Retinal pigment epithelial cell (primary cell): Measurements from ENCODE around the gene SNAPC4.

ENCODE experiments used
- DNase-seq: peaks from one replicate; pipeline ENCODE4 v3.0.0-alpha.2; 2010; ENCODE audit warnings: low read depth
- H3K4me3 ChIP-seq: 2 replicates; pipeline ENCODE4 v1.5.1; 2011; ENCODE audit warnings: mild to moderate bottlenecking, low read length, control low read depth, moderate library complexity
- CTCF ChIP-seq: conservative IDR thresholded peaks from 2 replicates; pipeline ENCODE4 v1.5.1; 2011; ENCODE audit warnings: low read depth, low read length, control low read depth, inconsistent platforms

The SNAPC4 gene, protein sequence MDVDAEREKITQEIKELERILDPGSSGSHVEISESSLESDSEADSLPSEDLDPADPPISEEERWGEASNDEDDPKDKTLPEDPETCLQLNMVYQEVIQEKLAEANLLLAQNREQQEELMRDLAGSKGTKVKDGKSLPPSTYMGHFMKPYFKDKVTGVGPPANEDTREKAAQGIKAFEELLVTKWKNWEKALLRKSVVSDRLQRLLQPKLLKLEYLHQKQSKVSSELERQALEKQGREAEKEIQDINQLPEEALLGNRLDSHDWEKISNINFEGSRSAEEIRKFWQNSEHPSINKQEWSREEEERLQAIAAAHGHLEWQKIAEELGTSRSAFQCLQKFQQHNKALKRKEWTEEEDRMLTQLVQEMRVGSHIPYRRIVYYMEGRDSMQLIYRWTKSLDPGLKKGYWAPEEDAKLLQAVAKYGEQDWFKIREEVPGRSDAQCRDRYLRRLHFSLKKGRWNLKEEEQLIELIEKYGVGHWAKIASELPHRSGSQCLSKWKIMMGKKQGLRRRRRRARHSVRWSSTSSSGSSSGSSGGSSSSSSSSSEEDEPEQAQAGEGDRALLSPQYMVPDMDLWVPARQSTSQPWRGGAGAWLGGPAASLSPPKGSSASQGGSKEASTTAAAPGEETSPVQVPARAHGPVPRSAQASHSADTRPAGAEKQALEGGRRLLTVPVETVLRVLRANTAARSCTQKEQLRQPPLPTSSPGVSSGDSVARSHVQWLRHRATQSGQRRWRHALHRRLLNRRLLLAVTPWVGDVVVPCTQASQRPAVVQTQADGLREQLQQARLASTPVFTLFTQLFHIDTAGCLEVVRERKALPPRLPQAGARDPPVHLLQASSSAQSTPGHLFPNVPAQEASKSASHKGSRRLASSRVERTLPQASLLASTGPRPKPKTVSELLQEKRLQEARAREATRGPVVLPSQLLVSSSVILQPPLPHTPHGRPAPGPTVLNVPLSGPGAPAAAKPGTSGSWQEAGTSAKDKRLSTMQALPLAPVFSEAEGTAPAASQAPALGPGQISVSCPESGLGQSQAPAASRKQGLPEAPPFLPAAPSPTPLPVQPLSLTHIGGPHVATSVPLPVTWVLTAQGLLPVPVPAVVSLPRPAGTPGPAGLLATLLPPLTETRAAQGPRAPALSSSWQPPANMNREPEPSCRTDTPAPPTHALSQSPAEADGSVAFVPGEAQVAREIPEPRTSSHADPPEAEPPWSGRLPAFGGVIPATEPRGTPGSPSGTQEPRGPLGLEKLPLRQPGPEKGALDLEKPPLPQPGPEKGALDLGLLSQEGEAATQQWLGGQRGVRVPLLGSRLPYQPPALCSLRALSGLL (N-terminal part only)

DNA sequence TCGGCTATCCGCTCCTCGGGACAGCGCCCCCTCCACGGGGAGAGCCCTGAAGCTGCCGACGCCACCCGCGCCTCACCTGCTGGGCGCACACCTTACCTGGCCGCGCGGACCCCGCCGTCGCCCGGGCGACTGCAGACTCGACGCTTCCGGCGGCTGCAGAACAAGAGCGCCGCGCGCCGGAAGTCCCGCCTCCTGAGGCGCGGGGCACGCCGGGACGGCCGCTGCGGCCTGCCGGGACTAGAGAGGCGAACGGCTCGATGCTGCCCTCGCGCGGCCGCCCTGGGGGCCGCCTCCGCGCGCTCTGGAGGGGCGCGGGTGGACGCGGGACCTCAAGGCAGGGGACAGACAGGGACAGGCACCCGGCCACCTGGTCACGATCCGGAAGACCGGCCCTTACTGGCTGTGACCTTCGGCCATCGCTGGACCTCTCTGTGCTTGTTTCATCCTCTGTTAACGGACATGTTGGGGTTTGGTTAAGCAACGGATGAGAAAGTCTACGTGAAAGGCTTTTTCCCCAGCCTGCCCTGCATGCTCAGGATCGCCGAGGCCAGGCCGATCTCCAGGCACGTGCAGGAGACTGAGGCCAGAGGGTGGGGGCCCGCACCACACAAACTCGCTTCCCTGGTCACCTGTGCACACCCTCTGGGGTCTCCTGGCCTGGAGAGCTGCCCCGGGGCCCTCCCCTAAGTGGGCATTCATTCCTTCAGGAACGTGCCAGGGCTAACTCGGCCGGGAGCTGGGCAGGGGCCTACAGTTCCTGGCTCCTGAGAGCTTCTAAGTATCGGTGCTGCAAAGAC lies at the start of gene SNAPC4:
TSS of gene SNAPC4 (minus strand) at position 133 of the 797 bp plus-strand sequence. CDS start 1,742 bp downstream, outside the sequence.
- H3K4me3 ChIP-seq: peak within 1 kb of the TSS; percentile 82
- peak; percentile 69 for TF ChIP-seq CTCF
- DNase-seq: peak; percentile 29

DNA sequence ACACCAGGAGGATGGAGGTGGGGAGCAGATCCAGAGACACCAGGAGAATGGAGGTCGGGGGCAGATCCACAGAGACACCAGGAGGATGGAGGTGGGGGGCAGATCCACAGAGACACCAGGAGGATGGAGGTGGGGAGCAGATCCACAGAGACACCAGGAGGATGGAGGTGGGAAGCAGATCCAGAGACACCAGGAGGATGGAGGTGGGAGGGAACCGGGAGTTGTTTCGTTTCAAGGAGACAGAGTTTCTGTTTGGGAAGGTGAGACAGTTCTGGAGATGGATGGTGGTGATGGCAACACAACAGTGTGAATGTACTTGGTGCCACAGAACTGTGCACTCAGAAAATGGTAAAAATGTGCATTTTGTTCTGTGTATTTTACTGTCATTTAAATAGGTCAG lies 48.7 kb upstream of the SNAPC4 start:
- no peak for DNase-seq
- H3K4me3 ChIP-seq: no peak overlapping the region
- no peak for TF ChIP-seq CTCF

DNA sequence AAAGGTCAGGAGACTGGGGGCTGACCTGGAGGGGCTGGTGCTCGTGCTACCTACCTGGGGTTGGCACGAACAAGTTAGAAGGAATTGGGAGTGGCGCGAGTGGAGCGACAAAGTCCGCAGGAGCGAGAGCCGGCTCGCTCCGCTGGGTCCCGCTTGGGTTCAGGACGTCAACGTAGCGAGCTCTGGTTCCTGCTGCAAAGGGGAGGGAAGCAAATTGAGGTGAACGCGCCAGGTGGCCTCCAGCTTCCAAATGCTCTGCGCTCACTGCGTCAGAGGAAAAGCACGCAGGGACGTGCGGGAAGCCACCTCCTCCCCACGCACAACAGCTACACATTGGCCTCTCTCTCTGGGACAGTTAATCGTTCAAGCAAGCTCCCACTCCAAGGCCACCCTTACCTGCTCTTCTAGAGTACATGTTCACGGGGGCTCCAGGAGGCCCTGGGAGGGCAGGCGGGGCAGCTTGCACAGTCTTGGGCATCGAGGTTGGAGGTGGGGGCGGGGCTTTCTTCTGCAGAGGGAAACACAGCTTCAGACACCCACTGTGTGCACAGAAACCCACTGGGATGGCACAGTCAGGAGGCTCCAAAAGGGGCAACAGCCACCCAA lies 47.3 kb upstream of the SNAPC4 start:
- no peak for DNase-seq
- no peak overlapping the region for H3K4me3 ChIP-seq
- no peak for TF ChIP-seq CTCF

DNA sequence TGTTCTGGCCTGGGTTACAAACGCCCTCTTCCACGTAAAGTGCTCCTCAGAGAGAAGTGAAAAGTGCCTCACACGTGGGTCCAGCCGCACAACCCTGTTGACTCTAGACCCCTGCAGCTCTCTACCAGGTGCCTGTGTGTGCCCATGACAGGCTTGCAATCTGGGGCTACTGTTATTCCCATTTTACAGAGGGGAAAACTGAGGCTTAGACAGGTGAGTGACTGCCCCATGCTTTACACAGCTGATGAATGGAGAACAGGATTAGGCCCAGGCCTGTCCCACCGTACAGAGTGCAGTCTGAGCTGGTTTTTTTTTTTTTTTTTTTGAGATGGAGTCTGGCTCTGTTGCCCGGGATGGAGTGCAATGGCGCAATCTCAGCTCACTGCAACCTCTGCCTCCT lies 45.8 kb upstream of the SNAPC4 start:
- DNase-seq: no peak
- H3K4me3 ChIP-seq: no peak overlapping the region
- no peak for TF ChIP-seq CTCF

GRCh38 chr9:136444102-136444501 lies 44.1 kb upstream of the SNAPC4 start:
- no peak overlapping the region for H3K4me3 ChIP-seq
- no peak for DNase-seq
- TF ChIP-seq CTCF: no peak

- DNase-seq: no peak
- TF ChIP-seq CTCF: no peak
Measured at GRCh38 chr9:136443687-136444086, 43.7 kb upstream of the SNAPC4 start.

More at GRCh38 chr9:136443687-136444086, 43.7 kb upstream of the SNAPC4 start:
- H3K4me3 ChIP-seq: no peak overlapping the region
